Vagina (tissue), 2 donors: ENCODE data around the gene CLEC2L. TPM values are rescaled to one million over a fixed set of nuclear protein-coding genes. Genes with fewer than 3 reads are reported as not detected.

ENCODE experiments used
- DNase-seq, 2 donors: peaks; one replicate each; pipeline ENCODE4 v3.0.0-alpha.2; 2017; ENCODE audit errors: extremely low spot score in 2 of 2
- H3K27ac ChIP-seq: fragments of 200-600 bp; sonication (generic); one replicate; pipeline ENCODE4 v1.5.1; 2019
- H3K27me3 ChIP-seq: fragments of 200-600 bp; sonication (generic); one replicate; pipeline ENCODE4 v1.5.1; 2019
- H3K36me3 ChIP-seq, 2 donors: fragments of 200-600 bp; sonication (generic); one replicate each; pipeline ENCODE4 v1.5.1; 2017 to 2019
- H3K4me1 ChIP-seq: fragments of 200-600 bp; sonication (generic); one replicate; pipeline ENCODE4 v1.5.1; 2019
- H3K4me3 ChIP-seq, 2 donors: fragments of 200-600 bp; sonication (generic); 1 replicate in 1 of 2; 2 replicates in 1 of 2; pipeline ENCODE4 v1.5.1; 2016 to 2019
- H3K9me3 ChIP-seq: fragments of 200-600 bp; sonication (generic); one replicate; pipeline ENCODE4 v1.5.1; 2019
- CTCF ChIP-seq, 3 experiments: fragments of 450-650 bp in 2 of 3; fragments of 200-600 bp in 1 of 3; sonication (generic) in 1 of 3; IDR thresholded peaks; one replicate each; pipeline ENCODE4 v1.5.1; 2017 to 2019; ENCODE audit warnings: antibody characterized with exemption in 3 of 3, mild to moderate bottlenecking in 2 of 3, moderate library complexity in 2 of 3
- POLR2A ChIP-seq, 2 donors: fragments of 450-650 bp; IDR thresholded peaks; one replicate each; pipeline ENCODE4 v1.6.1; 2017; ENCODE audit warnings: antibody characterized with exemption in 2 of 2, mild to moderate bottlenecking in 2 of 2, moderate library complexity in 2 of 2
- POLR2AphosphoS5 ChIP-seq, 2 donors: sonication (generic); formaldehyde crosslinking; IDR thresholded peaks; one replicate each; pipeline ENCODE4 v1.9.0; 2017; ENCODE audit warnings: antibody characterized with exemption in 2 of 2, mild to moderate bottlenecking in 2 of 2, low read depth in 1 of 2; ENCODE audit not compliant: insufficient read depth in 1 of 2
- intact Hi-C: fragments of 100-400 bp; cut with DNase I; formaldehyde crosslinking; loops from one replicate; pipeline ENCODE4 v1.15.1; 2023
- total RNA-seq: library from RNA; depleted of rRNA; stranded (reverse); fragments of >200 nt; gene quantifications from one replicate; pipeline ENCODE4 v1.2.3, GENCODE V29; 2016

Gene CLEC2L
- total RNA-seq, 1 donor from 2014 or later = not detected

GRCh38 chr7:139557857-139558581, 34.5 kb downstream of the CLEC2L start:
- intact Hi-C loops = no loop called here
- Histone ChIP-seq H3K27ac (no peak overlapping the region), H3K36me3 (no peaks in the 10 kb centered on the region), H3K4me3 (no peak overlapping the region), H3K9me3 (no peaks in the 10 kb centered on the region), H3K4me1 (no peaks in the 10 kb centered on the region), H3K27me3 (no peaks in the 10 kb centered on the region)
- no peak for TF ChIP-seq POLR2AphosphoS5 (IDR thresholded peaks at IDR 0.05; ENCODE audit: insufficient read depth in 1 of 2, low read depth in 1 of 2)
- no peak for TF ChIP-seq CTCF (IDR thresholded peaks at IDR 0.05)
- TF ChIP-seq POLR2A (IDR thresholded peaks at IDR 0.05) = no peak
- peak in 1 of 2 donors; percentile 25 for DNase-seq

- no peak overlapping the region for H3K27ac ChIP-seq
- no peaks in the 10 kb centered on the region for H3K9me3 ChIP-seq
- DNase-seq = peak in 1 of 2 donors; percentile 72
- no peak for TF ChIP-seq POLR2AphosphoS5 (IDR thresholded peaks at IDR 0.05; ENCODE audit: insufficient read depth in 1 of 2, low read depth in 1 of 2)
- TF ChIP-seq CTCF (IDR thresholded peaks at IDR 0.05) = no peak
- TF ChIP-seq POLR2A (IDR thresholded peaks at IDR 0.05) = no peak
- intact Hi-C loops = no loop called here
- no peak overlapping the region for H3K4me3 ChIP-seq
- no peaks in the 10 kb centered on the region for H3K4me1 ChIP-seq
- no peaks in the 10 kb centered on the region for H3K36me3 ChIP-seq
- no peaks in the 10 kb centered on the region for H3K27me3 ChIP-seq
Observed at GRCh38 chr7:139559364-139560105, 36.0 kb downstream of the CLEC2L start.

GRCh38 chr7:139560199-139560598, 36.7 kb downstream of the CLEC2L start:
- DNase-seq = no peak
- Histone ChIP-seq H3K27me3 (no peaks in the 10 kb centered on the region), H3K4me3 (no peak overlapping the region), H3K9me3 (no peaks in the 10 kb centered on the region), H3K27ac (no peak overlapping the region), H3K36me3 (no peaks in the 10 kb centered on the region), H3K4me1 (no peaks in the 10 kb centered on the region)
- no peak for TF ChIP-seq POLR2AphosphoS5 (IDR thresholded peaks at IDR 0.05; ENCODE audit: insufficient read depth in 1 of 2, low read depth in 1 of 2)
- TF ChIP-seq CTCF (IDR thresholded peaks at IDR 0.05) = no peak
- TF ChIP-seq POLR2A (IDR thresholded peaks at IDR 0.05) = no peak
- intact Hi-C loops = no loop called here

GRCh38 chr7:139560678-139561077, 37.2 kb downstream of the CLEC2L start:
- Histone ChIP-seq H3K27me3 (no peaks in the 10 kb centered on the region), H3K27ac (no peak overlapping the region), H3K9me3 (no peaks in the 10 kb centered on the region), H3K4me3 (no peak overlapping the region), H3K36me3 (no peaks in the 10 kb centered on the region), H3K4me1 (no peaks in the 10 kb centered on the region)
- intact Hi-C loops = no loop called here
- DNase-seq = peak in 1 of 2 donors; percentile 67
- TF ChIP-seq CTCF (IDR thresholded peaks at IDR 0.05) (no peak), POLR2AphosphoS5 (IDR thresholded peaks at IDR 0.05; ENCODE audit: insufficient read depth in 1 of 2, low read depth in 1 of 2) (no peak), POLR2A (IDR thresholded peaks at IDR 0.05) (no peak)

- TF ChIP-seq CTCF (IDR thresholded peaks at IDR 0.05) = no peak
- no peak for TF ChIP-seq POLR2AphosphoS5 (IDR thresholded peaks at IDR 0.05; ENCODE audit: insufficient read depth in 1 of 2, low read depth in 1 of 2)
- TF ChIP-seq POLR2A (IDR thresholded peaks at IDR 0.05) = no peak
- DNase-seq = peak in 1 of 2 donors; percentile 81
- Histone ChIP-seq H3K27me3 (no peaks in the 10 kb centered on the region), H3K4me1 (no peaks in the 10 kb centered on the region), H3K4me3 (no peak overlapping the region), H3K27ac (no peak overlapping the region), H3K9me3 (no peaks in the 10 kb centered on the region), H3K36me3 (no peaks in the 10 kb centered on the region)
- intact Hi-C loops = no loop called here
Observed at GRCh38 chr7:139562491-139562890, 39.0 kb downstream of the CLEC2L start.
